Activated naive CD4-positive, alpha-beta T cell treated with anti-CD3 and anti-CD28 coated beads, Interleukin-2, amount 50 U/mL, for 24 hours (primary cell): ENCODE measurements around the gene SORL1-AS1.

Experiments
- H3K27ac Mint-ChIP-seq: one replicate; pipeline ENCODE4 v1.8.0; 2021; ENCODE audit warnings: mild to moderate bottlenecking, mixed read lengths
- H3K27me3 Mint-ChIP-seq: one replicate; pipeline ENCODE4 v1.8.0; 2021; ENCODE audit warnings: mixed read lengths
- H3K36me3 Mint-ChIP-seq: one replicate; pipeline ENCODE4 v1.8.0; 2021; ENCODE audit warnings: mixed read lengths
- H3K4me1 Mint-ChIP-seq: one replicate; pipeline ENCODE4 v1.8.0; 2021; ENCODE audit warnings: mixed read lengths
- H3K4me3 Mint-ChIP-seq: one replicate; pipeline ENCODE4 v1.8.0; 2021; ENCODE audit warnings: mild to moderate bottlenecking, mixed read lengths
- H3K9me3 Mint-ChIP-seq: one replicate; pipeline ENCODE4 v1.8.0; 2021; ENCODE audit warnings: mixed read lengths

Gene SORL1-AS1

GRCh38 chr11:121464352-121464946 is 11.7 kb upstream of the SORL1-AS1 start:
- Mint-ChIP-seq H3K27ac (peak overlapping the region; percentile 99), H3K36me3 (peaks cover 4% of the 10 kb centered on the region), H3K4me3 (peak overlapping the region; percentile 72), H3K27me3 (no peaks in the 10 kb centered on the region), H3K9me3 (no peaks in the 10 kb centered on the region), H3K4me1 (peaks cover 99% of the 10 kb centered on the region)

GRCh38 chr11:121463689-121464335 is 11.0 kb upstream of the SORL1-AS1 start:
- Mint-ChIP-seq H3K27ac (peak overlapping the region; percentile 99), H3K27me3 (no peaks in the 10 kb centered on the region), H3K9me3 (no peaks in the 10 kb centered on the region), H3K4me1 (peaks cover 99% of the 10 kb centered on the region), H3K36me3 (peaks cover 3% of the 10 kb centered on the region), H3K4me3 (peak overlapping the region; percentile 72)

GRCh38 chr11:121461843-121462242 is 9.1 kb upstream of the SORL1-AS1 start:
- peaks cover 99% of the 10 kb centered on the region for H3K4me1 Mint-ChIP-seq
- no peaks in the 10 kb centered on the region for H3K9me3 Mint-ChIP-seq
- H3K27ac Mint-ChIP-seq = peak overlapping the region; percentile 99
- H3K36me3 Mint-ChIP-seq = peaks cover 7% of the 10 kb centered on the region
- no peaks in the 10 kb centered on the region for H3K27me3 Mint-ChIP-seq
- peak overlapping the region; percentile 59 for H3K4me3 Mint-ChIP-seq

- H3K36me3 Mint-ChIP-seq = peaks cover 8% of the 10 kb centered on the region
- no peaks in the 10 kb centered on the region for H3K27me3 Mint-ChIP-seq
Observed at GRCh38 chr11:121460941-121461514, 8.3 kb upstream of the SORL1-AS1 start.

GRCh38 chr11:121459413-121460017 is 6.7 kb upstream of the SORL1-AS1 start:
- Mint-ChIP-seq H3K4me1 (peaks cover 100% of the 10 kb centered on the region), H3K4me3 (peak overlapping the region; percentile 74), H3K27me3 (no peaks in the 10 kb centered on the region), H3K27ac (peak overlapping the region; percentile 98), H3K36me3 (peaks cover 12% of the 10 kb centered on the region), H3K9me3 (no peaks in the 10 kb centered on the region)

More at GRCh38 chr11:121460941-121461514, 8.3 kb upstream of the SORL1-AS1 start:
- Mint-ChIP-seq H3K9me3 (no peaks in the 10 kb centered on the region), H3K27ac (peak overlapping the region; percentile 99), H3K4me3 (no peak overlapping the region), H3K4me1 (peaks cover 100% of the 10 kb centered on the region)

GRCh38 chr11:121458551-121458950 is 5.8 kb upstream of the SORL1-AS1 start:
- peak overlapping the region; percentile 98 for H3K27ac Mint-ChIP-seq
- peak overlapping the region; percentile 74 for H3K4me3 Mint-ChIP-seq
- H3K9me3 Mint-ChIP-seq = no peaks in the 10 kb centered on the region
- peaks cover 12% of the 10 kb centered on the region for H3K36me3 Mint-ChIP-seq
- no peaks in the 10 kb centered on the region for H3K27me3 Mint-ChIP-seq
- peaks cover 100% of the 10 kb centered on the region for H3K4me1 Mint-ChIP-seq

GRCh38 chr11:121456816-121457431 is 4.2 kb upstream of the SORL1-AS1 start:
- peak overlapping the region; percentile 34 for H3K4me3 Mint-ChIP-seq
- peaks cover 10% of the 10 kb centered on the region for H3K36me3 Mint-ChIP-seq

GRCh38 chr11:121456151-121456550 is 3.4 kb upstream of the SORL1-AS1 start:
- Mint-ChIP-seq H3K36me3 (peaks cover 10% of the 10 kb centered on the region), H3K27ac (peak overlapping the region; percentile 93), H3K4me1 (peaks cover 89% of the 10 kb centered on the region), H3K9me3 (no peaks in the 10 kb centered on the region), H3K4me3 (peak overlapping the region; percentile 40), H3K27me3 (no peaks in the 10 kb centered on the region)

More at GRCh38 chr11:121456816-121457431, 4.2 kb upstream of the SORL1-AS1 start:
- no peaks in the 10 kb centered on the region for H3K9me3 Mint-ChIP-seq
- H3K4me1 Mint-ChIP-seq = peaks cover 93% of the 10 kb centered on the region
- H3K27ac Mint-ChIP-seq = peak overlapping the region; percentile 93
- H3K27me3 Mint-ChIP-seq = no peaks in the 10 kb centered on the region

GRCh38 chr11:121455115-121455514 is 2.3 kb upstream of the SORL1-AS1 start:
- no peaks in the 10 kb centered on the region for H3K27me3 Mint-ChIP-seq
- peaks cover 9% of the 10 kb centered on the region for H3K36me3 Mint-ChIP-seq
- peak overlapping the region; percentile 99 for H3K27ac Mint-ChIP-seq
- no peaks in the 10 kb centered on the region for H3K9me3 Mint-ChIP-seq
- H3K4me3 Mint-ChIP-seq = peak overlapping the region; percentile 97
- H3K4me1 Mint-ChIP-seq = peaks cover 89% of the 10 kb centered on the region

GRCh38 chr11:121453589-121454299 is 977 bp upstream of the SORL1-AS1 start:
- Mint-ChIP-seq H3K4me3 (peak overlapping the region; percentile 97), H3K9me3 (no peaks in the 10 kb centered on the region), H3K4me1 (peaks cover 89% of the 10 kb centered on the region), H3K27ac (peak overlapping the region; percentile 99), H3K36me3 (peaks cover 8% of the 10 kb centered on the region), H3K27me3 (no peaks in the 10 kb centered on the region)

- peak within 1 kb of the TSS; percentile 99 for H3K27ac Mint-ChIP-seq
- H3K4me1 Mint-ChIP-seq = peaks cover 89% of the 10 kb centered on the region
- H3K36me3 Mint-ChIP-seq = peaks cover 9% of the 10 kb centered on the region
- peak within 1 kb of the TSS; percentile 97 for H3K4me3 Mint-ChIP-seq
- H3K9me3 Mint-ChIP-seq = no peaks in the 10 kb centered on the region
- H3K27me3 Mint-ChIP-seq = no peaks in the 10 kb centered on the region
Observed at GRCh38 chr11:121451986-121452608, 670 bp downstream of the SORL1-AS1 start, which contains the start of gene SORL1. Gene SORL1 (plus strand): TSS chr11:121452314. CDS start chr11:121452332, 18 bp downstream.

- H3K4me1 Mint-ChIP-seq = peaks cover 89% of the 10 kb centered on the region
- H3K36me3 Mint-ChIP-seq = peaks cover 9% of the 10 kb centered on the region
- peak overlapping the region; percentile 88 for H3K4me3 Mint-ChIP-seq
- peak overlapping the region; percentile 91 for H3K27ac Mint-ChIP-seq
- H3K27me3 Mint-ChIP-seq = no peaks in the 10 kb centered on the region
- no peaks in the 10 kb centered on the region for H3K9me3 Mint-ChIP-seq
Observed at GRCh38 chr11:121451178-121451985, 1.4 kb downstream of the SORL1-AS1 start.

GRCh38 chr11:121450401-121450800 is 2.4 kb downstream of the SORL1-AS1 start:
- H3K4me1 Mint-ChIP-seq = peaks cover 89% of the 10 kb centered on the region
- peak overlapping the region; percentile 88 for H3K4me3 Mint-ChIP-seq
- no peaks in the 10 kb centered on the region for H3K9me3 Mint-ChIP-seq
- peaks cover 9% of the 10 kb centered on the region for H3K36me3 Mint-ChIP-seq
- no peaks in the 10 kb centered on the region for H3K27me3 Mint-ChIP-seq
- peak overlapping the region; percentile 91 for H3K27ac Mint-ChIP-seq

- peaks cover 7% of the 10 kb centered on the region for H3K36me3 Mint-ChIP-seq
- H3K4me3 Mint-ChIP-seq = peak overlapping the region; percentile 88
- no peaks in the 10 kb centered on the region for H3K27me3 Mint-ChIP-seq
- no peaks in the 10 kb centered on the region for H3K9me3 Mint-ChIP-seq
- H3K4me1 Mint-ChIP-seq = peaks cover 89% of the 10 kb centered on the region
- peak overlapping the region; percentile 89 for H3K27ac Mint-ChIP-seq
Observed at GRCh38 chr11:121449626-121450025, 3.1 kb downstream of the SORL1-AS1 start.
